Measurements from ENCODE around the gene CEND1.

CEND1 gene

GRCh38 chr11:774873-775592 is 14.9 kb downstream of the CEND1 start:
- Mint-ChIP-seq H3K9me3 (no peaks in the 10 kb centered on the region), H3K4me1 (peaks cover 32% of the 10 kb centered on the region), H3K27me3 (ENCODE audit: low read depth, poor library complexity) (no peaks in the 10 kb centered on the region), H3K4me3 (peak overlapping the region; percentile 86), H3K36me3 (ENCODE audit: low read depth) (peaks cover 1% of the 10 kb centered on the region), H3K27ac (no peak overlapping the region)
- DNase-seq, result no peak
- TF ChIP-seq CTCF (IDR thresholded peaks at IDR 0.05), result no peak

- Mint-ChIP-seq H3K4me1 (peaks cover 31% of the 10 kb centered on the region), H3K27ac (no peak overlapping the region), H3K36me3 (ENCODE audit: low read depth) (peaks cover 13% of the 10 kb centered on the region), H3K27me3 (ENCODE audit: low read depth, poor library complexity) (no peaks in the 10 kb centered on the region), H3K9me3 (no peaks in the 10 kb centered on the region), H3K4me3 (no peak overlapping the region)
- no peak for TF ChIP-seq CTCF (IDR thresholded peaks at IDR 0.05)
- no peak for DNase-seq
These were observed 16.1 kb downstream of the CEND1 start for GRCh38 chr11:773830-774229.

GRCh38 chr11:773425-773824 is 16.5 kb downstream of the CEND1 start:
- DNase-seq, result no peak
- Mint-ChIP-seq H3K36me3 (ENCODE audit: low read depth) (peaks cover 13% of the 10 kb centered on the region), H3K27me3 (ENCODE audit: low read depth, poor library complexity) (no peaks in the 10 kb centered on the region), H3K4me1 (peaks cover 31% of the 10 kb centered on the region), H3K27ac (no peak overlapping the region), H3K4me3 (no peak overlapping the region), H3K9me3 (no peaks in the 10 kb centered on the region)
- TF ChIP-seq CTCF (IDR thresholded peaks at IDR 0.05), result no peak

GRCh38 chr11:772429-773390 is 17.2 kb downstream of the CEND1 start:
- peaks cover 31% of the 10 kb centered on the region for H3K4me1 Mint-ChIP-seq
- DNase-seq, result no peak
- H3K4me3 Mint-ChIP-seq, result no peak overlapping the region
- no peaks in the 10 kb centered on the region for H3K27me3 Mint-ChIP-seq (ENCODE audit: low read depth, poor library complexity)
- TF ChIP-seq CTCF (IDR thresholded peaks at IDR 0.05), result no peak
- no peaks in the 10 kb centered on the region for H3K9me3 Mint-ChIP-seq
- H3K27ac Mint-ChIP-seq, result no peak overlapping the region
- H3K36me3 Mint-ChIP-seq (ENCODE audit: low read depth), result peaks cover 13% of the 10 kb centered on the region

GRCh38 chr11:771617-772204 is 18.2 kb downstream of the CEND1 start:
- no peak for TF ChIP-seq CTCF (IDR thresholded peaks at IDR 0.05)
- H3K27ac Mint-ChIP-seq, result no peak overlapping the region
- no peaks in the 10 kb centered on the region for H3K27me3 Mint-ChIP-seq (ENCODE audit: low read depth, poor library complexity)
- H3K4me3 Mint-ChIP-seq, result no peak overlapping the region
- H3K9me3 Mint-ChIP-seq, result no peaks in the 10 kb centered on the region
- peaks cover 31% of the 10 kb centered on the region for H3K4me1 Mint-ChIP-seq
- no peak for DNase-seq
- peaks cover 18% of the 10 kb centered on the region for H3K36me3 Mint-ChIP-seq (ENCODE audit: low read depth)

Data from nephron progenitor cell (in vitro differentiated cells).